Measurements from ENCODE around the gene MYO3B.

MYO3B gene

GRCh38 chr2:170462433-170463205, 284.7 kb downstream of the MYO3B start:
- no peak overlapping the region for H3K27ac ChIP-seq (ENCODE audit: low read length)
- no peaks in the 10 kb centered on the region for H3K79me2 ChIP-seq (ENCODE audit: insufficient read depth, low read length)
- TF ChIP-seq EZH2 (IDR thresholded peaks at IDR 0.05; ENCODE audit: borderline replicate concordance, low read depth, low read length, severe bottlenecking) (no peak), CTCF (IDR thresholded peaks at IDR 0.05; ENCODE audit: borderline replicate concordance, extremely low read depth, low read length, poor library complexity, severe bottlenecking) (no peak)
- H3K9ac ChIP-seq (ENCODE audit: low read depth, low read length): no peak overlapping the region
- ATAC-seq (ENCODE audit: insufficient read depth, low read depth) (no peak), DNase-seq (no peak)
- no peaks in the 10 kb centered on the region for H4K20me1 ChIP-seq (ENCODE audit: insufficient read depth, low read length)
- no peaks in the 10 kb centered on the region for H3K27me3 ChIP-seq (ENCODE audit: insufficient read depth, low read length, poor library complexity)
- H2AFZ ChIP-seq (ENCODE audit: low read depth, low read length): no peak overlapping the region
- no peaks in the 10 kb centered on the region for H3K4me1 ChIP-seq (ENCODE audit: insufficient read depth, low read length)
- no peak overlapping the region for H3K4me2 ChIP-seq (ENCODE audit: insufficient read depth, low read length)
- H3K4me3 ChIP-seq (ENCODE audit: low read depth in 1 of 2, low read length in 2 of 2): no peak overlapping the region
- no peaks in the 10 kb centered on the region for H3K9me3 ChIP-seq (ENCODE audit: insufficient read depth, low read length, severe bottlenecking)
- H3K36me3 ChIP-seq (ENCODE audit: insufficient read depth, low read length): no peaks in the 10 kb centered on the region

GRCh38 chr2:170463206-170463537, 285.2 kb downstream of the MYO3B start:
- Histone ChIP-seq H3K4me3 (ENCODE audit: low read depth in 1 of 2, low read length in 2 of 2) (no peak overlapping the region), H3K9ac (ENCODE audit: low read depth, low read length) (no peak overlapping the region), H2AFZ (ENCODE audit: low read depth, low read length) (no peak overlapping the region), H3K4me1 (ENCODE audit: insufficient read depth, low read length) (no peaks in the 10 kb centered on the region), H4K20me1 (ENCODE audit: insufficient read depth, low read length) (no peaks in the 10 kb centered on the region), H3K79me2 (ENCODE audit: insufficient read depth, low read length) (no peaks in the 10 kb centered on the region), H3K4me2 (ENCODE audit: insufficient read depth, low read length) (no peak overlapping the region), H3K36me3 (ENCODE audit: insufficient read depth, low read length) (no peaks in the 10 kb centered on the region), H3K9me3 (ENCODE audit: insufficient read depth, low read length, severe bottlenecking) (no peaks in the 10 kb centered on the region), H3K27ac (ENCODE audit: low read length) (no peak overlapping the region), H3K27me3 (ENCODE audit: insufficient read depth, low read length, poor library complexity) (no peaks in the 10 kb centered on the region)
- DNase-seq (no peak), ATAC-seq (ENCODE audit: insufficient read depth, low read depth) (no peak)
- TF ChIP-seq EZH2 (IDR thresholded peaks at IDR 0.05; ENCODE audit: borderline replicate concordance, low read depth, low read length, severe bottlenecking): no peak
- no peak for TF ChIP-seq CTCF (IDR thresholded peaks at IDR 0.05; ENCODE audit: borderline replicate concordance, extremely low read depth, low read length, poor library complexity, severe bottlenecking)

DNA sequence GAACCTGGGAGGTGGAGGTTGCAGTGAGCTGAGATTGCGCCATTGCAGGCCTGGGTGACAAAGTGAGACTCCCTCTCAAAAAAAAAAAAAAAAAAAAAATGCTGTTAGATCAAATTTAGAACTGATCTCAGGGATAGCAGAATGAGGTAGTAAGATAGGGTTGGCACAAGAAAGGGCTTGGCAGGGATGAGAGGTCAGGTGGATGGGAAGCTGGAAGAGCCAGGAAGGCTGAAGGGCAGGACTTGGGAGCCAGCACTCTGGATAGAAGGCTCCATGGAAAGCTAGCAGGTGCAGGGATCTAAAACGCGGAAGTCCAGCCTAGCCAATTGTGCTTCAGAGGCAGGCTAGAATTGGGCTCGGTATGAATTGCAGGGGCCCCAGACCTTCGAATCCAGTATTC, 286.3 kb downstream of the MYO3B start:
- Histone ChIP-seq H3K9me3 (ENCODE audit: insufficient read depth, low read length, severe bottlenecking) (no peaks in the 10 kb centered on the region), H3K4me2 (ENCODE audit: insufficient read depth, low read length) (no peak overlapping the region), H4K20me1 (ENCODE audit: insufficient read depth, low read length) (no peaks in the 10 kb centered on the region), H3K4me3 (ENCODE audit: low read depth in 1 of 2, low read length in 2 of 2) (no peak overlapping the region), H3K27me3 (ENCODE audit: insufficient read depth, low read length, poor library complexity) (no peaks in the 10 kb centered on the region), H3K9ac (ENCODE audit: low read depth, low read length) (no peak overlapping the region), H3K36me3 (ENCODE audit: insufficient read depth, low read length) (no peaks in the 10 kb centered on the region), H2AFZ (ENCODE audit: low read depth, low read length) (no peak overlapping the region), H3K4me1 (ENCODE audit: insufficient read depth, low read length) (no peaks in the 10 kb centered on the region), H3K79me2 (ENCODE audit: insufficient read depth, low read length) (no peaks in the 10 kb centered on the region), H3K27ac (ENCODE audit: low read length) (no peak overlapping the region)
- DNase-seq (no peak), ATAC-seq (ENCODE audit: insufficient read depth, low read depth) (no peak)
- TF ChIP-seq CTCF (IDR thresholded peaks at IDR 0.05; ENCODE audit: borderline replicate concordance, extremely low read depth, low read length, poor library complexity, severe bottlenecking) (no peak), EZH2 (IDR thresholded peaks at IDR 0.05; ENCODE audit: borderline replicate concordance, low read depth, low read length, severe bottlenecking) (no peak)

Measured in DND-41 (cell line).